BLaER1 treated with 17β-estradiol and CSF1 and Interleukin-3, amounts not matched to agents 10 nM and 100 nM (cell line): ENCODE data around the gene TFRC.
"Not testable (repeated sequence)": the region's sequence is repeated elsewhere in the genome, so short reads cannot be mapped to it uniquely, and the experiment has no call there.

Experiments used
- H3K27ac ChIP-seq, 11 experiments: shearing (Covaris generic); formaldehyde crosslinking; 2 replicates each; pipeline ENCODE4 v1.8.1; 2022
- H3K27me3 ChIP-seq, 11 experiments: shearing (Covaris generic); formaldehyde crosslinking; 2 replicates each; pipeline ENCODE4 v1.8.1; 2022
- H3K36me3 ChIP-seq, 11 experiments: shearing (Covaris generic); formaldehyde crosslinking; 2 replicates each; pipeline ENCODE4 v1.8.1; 2022
- H3K4me1 ChIP-seq, 10 experiments: shearing (Covaris generic); formaldehyde crosslinking; 2 replicates each; pipeline ENCODE4 v1.8.1; 2022
- H3K4me2 ChIP-seq, 11 experiments: shearing (Covaris generic); formaldehyde crosslinking; 2 replicates each; pipeline ENCODE4 v1.8.1; 2022
- H3K4me3 ChIP-seq, 10 experiments: shearing (Covaris generic); formaldehyde crosslinking; 2 replicates each; pipeline ENCODE4 v1.8.1; 2022
- H3K9ac ChIP-seq, 11 experiments: shearing (Covaris generic); formaldehyde crosslinking; 2 replicates each; pipeline ENCODE4 v1.8.1; 2022
- H3K9me3 ChIP-seq, 11 experiments: shearing (Covaris generic); formaldehyde crosslinking; replicated peaks in 1 of 11; 2 replicates each; pipeline ENCODE4 v1.8.1; 2022
- H4K20me1 ChIP-seq, 11 experiments: shearing (Covaris generic); formaldehyde crosslinking; 2 replicates each; pipeline ENCODE4 v1.8.1; 2022
- Cebpa-rat ChIP-seq, 11 experiments: shearing (Covaris generic); IDR thresholded peaks; 2 replicates each; pipeline ENCODE4 v1.8.1; 2022

TFRC gene

GRCh38 chr3:196120291-196120951 is 38.5 kb upstream of the TFRC start:
- TF ChIP-seq Cebpa-rat (IDR thresholded peaks at IDR 0.05) = peak in 3 of 11 experiments; percentile 16 to 58 (median 49); a peak in 5 of 22 replicates
- Histone ChIP-seq H3K27ac (peak overlapping the region; percentile 64 to 82 (median 77)), H3K27me3 (no peaks in the 10 kb centered on the region), H3K4me2 (peak overlapping the region; percentile 60 to 95 (median 88)), H3K9ac (peak overlapping the region; percentile 22 to 74 (median 47); a peak in 19 of 22 replicates), H3K36me3 (no peaks in the 10 kb centered on the region), H3K4me3 (peak overlapping the region in 3 of 10 experiments; percentile 3 to 22 (median 5); a peak in 3 of 20 replicates), H4K20me1 (no peaks in the 10 kb centered on the region), H3K9me3 (peaks cover 3 to 31% (median 17%) of the 10 kb centered on the region in 11 experiments; a peak in 18 of 22 replicates), H3K4me1 (peaks cover 77 to 87% (median 83%) of the 10 kb centered on the region in 10 experiments)

GRCh38 chr3:196117809-196118208 is 35.9 kb upstream of the TFRC start:
- H3K36me3 ChIP-seq = no peaks in the 10 kb centered on the region
- no peaks in the 10 kb centered on the region for H4K20me1 ChIP-seq
- peak overlapping the region; percentile 40 to 72 (median 66); a peak in 21 of 22 replicates for H3K27ac ChIP-seq
- H3K4me2 ChIP-seq = peak overlapping the region; percentile 60 to 83 (median 69)
- 0 out of 22 replicates have a peak, but pooled peaks of 1 of the 11 experiments have one; percentile 23 for TF ChIP-seq Cebpa-rat (IDR thresholded peaks at IDR 0.05)
- H3K4me1 ChIP-seq = peaks cover 82 to 100% (median 83%) of the 10 kb centered on the region in 10 experiments
- no peak overlapping the region for H3K4me3 ChIP-seq
- peaks cover 0 to 5% (median 0%) of the 10 kb centered on the region in 11 experiments; a peak in 3 of 22 replicates for H3K9me3 ChIP-seq
- no peaks in the 10 kb centered on the region for H3K27me3 ChIP-seq
- H3K9ac ChIP-seq = peak overlapping the region in 8 of 11 experiments; percentile 2 to 60 (median 22); a peak in 10 of 22 replicates

DNA sequence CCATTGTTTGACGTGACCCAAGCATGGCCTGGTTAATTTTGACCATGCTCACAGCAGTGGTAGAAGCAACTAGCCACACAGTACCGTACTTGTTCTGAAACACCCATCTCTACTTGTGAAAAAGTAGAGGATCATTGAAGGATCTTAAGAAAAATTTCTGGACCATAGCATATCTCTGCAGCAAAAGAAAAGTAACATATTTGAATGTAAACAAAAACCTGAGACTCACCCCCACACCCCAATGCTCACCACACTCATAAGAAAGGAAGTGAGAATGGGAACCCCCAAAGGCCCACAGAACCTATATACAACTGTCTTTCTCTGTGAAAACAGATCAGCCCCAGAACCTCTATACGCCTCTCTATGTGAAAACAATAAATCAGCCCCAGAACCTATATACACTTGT is 33.8 kb upstream of the TFRC start:
- Histone ChIP-seq H3K27ac (peak overlapping the region in 7 of 11 experiments; percentile 7 to 71 (median 40); a peak in 8 of 22 replicates), H3K4me2 (peak overlapping the region; percentile 28 to 79 (median 57)), H3K4me3 (no peak overlapping the region)

GRCh38 chr3:196111939-196112386 is 30.1 kb upstream of the TFRC start:
- peaks cover 43 to 78% (median 52%) of the 10 kb centered on the region in 10 experiments for H3K4me1 ChIP-seq
- no peaks in the 10 kb centered on the region for H4K20me1 ChIP-seq
- TF ChIP-seq Cebpa-rat (IDR thresholded peaks at IDR 0.05) = peak in 3 of 11 experiments; percentile 30 to 53 (median 44); a peak in 2 of 22 replicates
- peak overlapping the region; percentile 0 to 83 (median 38); a peak in 15 of 22 replicates for H3K4me2 ChIP-seq
- no peaks in the 10 kb centered on the region for H3K36me3 ChIP-seq
- H3K9me3 ChIP-seq = no peaks in the 10 kb centered on the region
- H3K9ac ChIP-seq = peak overlapping the region in 4 of 11 experiments; percentile 33 to 84 (median 68); a peak in 7 of 22 replicates
- H3K27ac ChIP-seq = peak overlapping the region in 9 of 11 experiments; percentile 2 to 95 (median 49); a peak in 14 of 22 replicates
- H3K27me3 ChIP-seq = no peaks in the 10 kb centered on the region
- H3K4me3 ChIP-seq = no peak overlapping the region

More for the DNA sequence above, 33.8 kb upstream of the TFRC start:
- TF ChIP-seq Cebpa-rat (IDR thresholded peaks at IDR 0.05) = no peak
- Histone ChIP-seq H3K4me1 (peaks cover 70 to 99% (median 74%) of the 10 kb centered on the region in 10 experiments), H3K27me3 (no peaks in the 10 kb centered on the region), H4K20me1 (no peaks in the 10 kb centered on the region), H3K36me3 (no peaks in the 10 kb centered on the region), H3K9me3 (no peaks in the 10 kb centered on the region), H3K9ac (peak overlapping the region in 3 of 11 experiments; percentile 0 to 48 (median 44); a peak in 3 of 22 replicates)

DNA sequence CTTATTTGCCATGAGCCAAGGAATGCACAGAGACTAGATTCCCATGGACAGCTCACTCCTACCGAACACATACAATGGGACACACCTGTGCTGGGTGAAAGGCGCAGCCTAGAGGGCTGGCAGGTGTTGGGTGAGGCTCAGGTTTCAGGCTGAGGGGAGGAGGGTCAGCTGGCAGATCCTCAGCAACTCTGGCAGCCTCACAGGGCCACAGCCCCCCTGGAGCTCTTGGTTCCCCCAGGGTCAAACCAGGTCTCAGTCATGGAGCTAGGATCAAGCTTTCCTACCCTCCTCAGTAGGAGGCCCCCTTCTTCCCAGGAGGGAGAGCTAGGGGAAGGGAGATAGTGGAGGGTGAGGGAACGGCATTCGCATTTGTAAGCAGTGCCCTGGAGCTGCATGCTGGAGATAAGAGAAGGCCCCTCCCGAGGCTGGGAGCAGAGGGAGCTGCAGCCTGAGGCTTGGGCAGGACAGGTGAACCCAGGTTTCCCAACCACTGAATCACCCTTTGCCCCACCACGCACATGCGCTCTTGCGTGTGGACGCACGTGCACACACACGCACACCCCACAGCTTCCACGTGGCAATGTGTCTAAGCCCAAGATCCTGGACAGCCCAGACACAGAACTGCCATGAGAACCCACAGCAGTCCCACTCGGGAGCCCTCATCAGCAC is 26.3 kb upstream of the TFRC start:
- Histone ChIP-seq H3K4me3 (no peak overlapping the region), H3K27ac (peak overlapping the region in 3 of 11 experiments; percentile 14 to 40 (median 37); a peak in 3 of 22 replicates), H4K20me1 (no peaks in the 10 kb centered on the region), H3K36me3 (no peaks in the 10 kb centered on the region), H3K4me1 (peaks cover 16 to 42% (median 25%) of the 10 kb centered on the region in 10 experiments; a peak in 19 of 20 replicates), H3K27me3 (no peaks in the 10 kb centered on the region), H3K9me3 (peaks cover 0 to 15% (median 12%) of the 10 kb centered on the region in 11 experiments; a peak in 18 of 22 replicates), H3K4me2 (peak overlapping the region in 10 of 11 experiments; percentile 12 to 44 (median 30); a peak in 13 of 22 replicates), H3K9ac (peak overlapping the region in 3 of 11 experiments; percentile 28 to 43 (median 41); a peak in 2 of 22 replicates)
- TF ChIP-seq Cebpa-rat (IDR thresholded peaks at IDR 0.05) = no peak

DNA sequence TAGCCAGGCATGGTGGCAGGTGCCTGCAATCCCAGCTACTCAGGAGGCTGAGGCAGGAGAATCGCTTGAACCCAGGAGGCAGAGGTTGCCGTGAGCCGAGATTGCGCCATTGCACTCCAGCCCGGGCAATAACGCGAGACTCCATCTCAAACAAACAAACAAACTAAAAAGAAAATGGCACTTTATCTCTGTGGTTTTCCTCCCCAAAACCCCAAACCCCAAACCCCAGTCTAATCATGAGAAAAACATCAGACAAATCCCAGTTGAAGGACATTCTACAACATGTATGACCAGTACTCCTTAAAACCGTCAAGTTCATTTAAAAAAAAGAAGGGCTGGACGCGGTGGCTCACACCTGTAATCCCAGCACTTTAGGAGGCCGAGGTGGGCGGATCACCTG is 22.8 kb upstream of the TFRC start:
- H4K20me1 ChIP-seq, H3K36me3 ChIP-seq, H3K9ac ChIP-seq, H3K27me3 ChIP-seq, H3K4me3 ChIP-seq, H3K27ac ChIP-seq, H3K4me2 ChIP-seq: not testable (repeated sequence)
- Histone ChIP-seq H3K4me1 (peaks cover 25 to 40% (median 32%) of the 10 kb centered on the region in 10 experiments), H3K9me3 (peaks cover 0 to 29% (median 23%) of the 10 kb centered on the region in 11 experiments; a peak in 20 of 22 replicates)

GRCh38 chr3:196098365-196098980 is 16.6 kb upstream of the TFRC start:
- Histone ChIP-seq H3K4me1 (peaks cover 68 to 77% (median 74%) of the 10 kb centered on the region in 10 experiments), H3K27ac (peak overlapping the region in 9 of 11 experiments; percentile 22 to 99 (median 84); a peak in 12 of 22 replicates), H3K9me3 (peaks cover 0 to 17% (median 13%) of the 10 kb centered on the region in 11 experiments; a peak in 20 of 22 replicates), H3K4me2 (peak overlapping the region in 10 of 11 experiments; percentile 41 to 89 (median 82); a peak in 15 of 22 replicates), H3K9ac (peak overlapping the region in 3 of 11 experiments; percentile 80 to 87 (median 87); a peak in 3 of 22 replicates)
- H3K36me3 ChIP-seq, H3K27me3 ChIP-seq, H3K4me3 ChIP-seq, H4K20me1 ChIP-seq: not testable (repeated sequence)

DNA sequence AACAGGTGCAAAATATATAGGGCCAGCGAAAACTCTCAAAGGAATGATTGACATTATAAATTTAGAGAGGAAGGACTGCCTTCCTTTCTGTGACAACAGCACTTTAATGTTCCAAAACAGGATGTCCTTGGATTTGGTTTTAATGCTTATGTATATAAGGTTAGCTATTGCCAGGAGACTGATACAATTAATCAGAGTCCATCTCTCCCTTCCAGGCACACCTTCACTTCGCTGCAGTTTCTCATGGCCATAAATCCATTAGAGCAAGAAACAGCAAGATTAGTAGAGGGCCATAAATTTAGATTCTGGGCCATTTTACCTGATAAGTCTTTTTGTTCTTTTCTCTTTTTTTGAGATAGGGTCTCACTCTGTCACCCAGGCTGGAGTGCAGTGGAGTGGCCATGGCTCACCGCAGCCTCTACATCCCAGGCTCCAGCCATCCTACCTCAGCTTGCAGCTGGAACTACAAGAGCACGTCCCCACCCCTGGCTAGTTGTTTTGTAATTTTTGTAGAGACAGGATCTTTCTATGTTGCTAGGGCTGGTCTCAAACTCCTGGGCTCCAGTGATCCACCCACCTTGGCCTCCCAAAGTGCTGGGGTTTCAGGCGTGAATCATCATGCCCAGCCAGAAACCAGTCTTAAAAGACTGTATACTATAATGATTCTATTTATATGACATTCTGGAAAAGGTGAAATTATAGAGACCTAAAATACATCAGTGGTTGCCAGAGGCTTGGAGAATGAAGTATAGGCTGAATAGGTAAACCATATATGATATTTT is 15.7 kb upstream of the TFRC start:
- Histone ChIP-seq H3K27me3 (no peaks in the 10 kb centered on the region), H3K36me3 (no peaks in the 10 kb centered on the region), H4K20me1 (no peaks in the 10 kb centered on the region), H3K4me1 (peaks cover 68 to 85% (median 83%) of the 10 kb centered on the region in 10 experiments), H3K4me2 (peak overlapping the region; percentile 68 to 89 (median 80)), H3K4me3 (peak overlapping the region in 2 of 10 experiments; percentile 18 to 46; a peak in 3 of 20 replicates), H3K27ac (peak overlapping the region; percentile 72 to 99 (median 84)), H3K9me3 (peaks cover 0 to 10% (median 5%) of the 10 kb centered on the region in 11 experiments; a peak in 17 of 22 replicates), H3K9ac (peak overlapping the region; percentile 55 to 87 (median 74); a peak in 19 of 22 replicates)
- no peak for TF ChIP-seq Cebpa-rat (IDR thresholded peaks at IDR 0.05)
